ENCODE results near the gene TLE5. TPM values are rescaled to one million over a fixed set of nuclear protein-coding genes. Genes with fewer than 3 reads are reported as not detected.
"Not testable (repeated sequence)": the region's sequence is repeated elsewhere in the genome, so short reads cannot be mapped to it uniquely, and the experiment has no call there.

The TLE5 gene
- total RNA-seq, 1 experiment from 2014 or later: 208 TPM

GRCh38 chr19:3061182-3062161 lies 823 bp downstream of the TLE5 start:
- peak; percentile 27 for DNase-seq (ENCODE audit: low read depth)

- no peak for DNase-seq (ENCODE audit: low read depth)
These were observed 1.5 kb downstream of the TLE5 start for GRCh38 chr19:3060857-3061181.

GRCh38 chr19:3059653-3060052 lies 2.6 kb downstream of the TLE5 start:
- no peak for DNase-seq (ENCODE audit: low read depth)

- DNase-seq (ENCODE audit: low read depth): no peak
These were observed 3.4 kb downstream of the TLE5 start for GRCh38 chr19:3058821-3059314.

- DNase-seq (ENCODE audit: low read depth): no peak
These were observed 4.1 kb downstream of the TLE5 start for GRCh38 chr19:3058009-3058820.

- DNase-seq (ENCODE audit: low read depth): no peak
These were observed 5.0 kb downstream of the TLE5 start for GRCh38 chr19:3057275-3057714.

GRCh38 chr19:3056417-3057088 lies 5.7 kb downstream of the TLE5 start:
- no peak for DNase-seq (ENCODE audit: low read depth)

- DNase-seq (ENCODE audit: low read depth): no peak
These were observed 6.4 kb downstream of the TLE5 start for GRCh38 chr19:3055741-3056416.

GRCh38 chr19:3054972-3055740 lies 7.1 kb downstream of the TLE5 start:
- DNase-seq (ENCODE audit: low read depth): no peak

- DNase-seq (ENCODE audit: low read depth): no peak
These were observed 7.9 kb downstream of the TLE5 start for GRCh38 chr19:3054265-3054971.

GRCh38 chr19:3053780-3054179 lies 8.5 kb downstream of the TLE5 start:
- no peak for DNase-seq (ENCODE audit: low read depth)

GRCh38 chr19:3053218-3053621 lies 9.1 kb downstream of the TLE5 start:
- DNase-seq (ENCODE audit: low read depth): no peak

GRCh38 chr19:3050016-3050415 lies 12.3 kb downstream of the TLE5 start:
- not testable (repeated sequence) for DNase-seq (ENCODE audit: low read depth)

GRCh38 chr19:3049089-3049488 lies 13.2 kb downstream of the TLE5 start:
- no peak for DNase-seq (ENCODE audit: low read depth)

- DNase-seq (ENCODE audit: low read depth): no peak
These were observed 14.1 kb downstream of the TLE5 start for GRCh38 chr19:3048190-3048533.

- DNase-seq (ENCODE audit: low read depth): peak; percentile 68
These were observed 14.7 kb downstream of the TLE5 start for GRCh38 chr19:3047496-3048189.

- no peak for DNase-seq (ENCODE audit: low read depth)
These were observed 15.4 kb downstream of the TLE5 start for GRCh38 chr19:3046698-3047495.

GRCh38 chr19:3045885-3046697 lies 16.2 kb downstream of the TLE5 start:
- DNase-seq (ENCODE audit: low read depth): no peak

Measured in RPMI7951 (cell line).